ENCODE results near the gene SPATA46. TPM values are rescaled to one million over a fixed set of nuclear protein-coding genes. Genes with fewer than 3 reads are reported as not detected.

The SPATA46 gene
- total and polyA plus RNA-seq, 2 experiments from 2014 or later: not detected

- no peak for TF ChIP-seq ZNF462 (CRISPR knock-in tag; IDR thresholded peaks at IDR 0.05)
These were observed 25.3 kb downstream of the SPATA46 start (continued) for GRCh38 chr1:162351246-162351842.

- DNase-seq (ENCODE audit: low spot score) (no peak), ATAC-seq (no peak)
- Histone ChIP-seq H3K27me3 (ENCODE audit: insufficient read depth) (no peaks in the 10 kb centered on the region), H3K9me2 (ENCODE audit: insufficient read depth) (no peaks in the 10 kb centered on the region), H3K4me2 (no peak overlapping the region), H3K27ac (ENCODE audit: low read depth) (no peak overlapping the region), H3K4me3 (no peak overlapping the region), H3F3A (replicated peaks; ENCODE audit: low read depth) (no peaks in the 10 kb centered on the region), H3K36me3 (ENCODE audit: insufficient read depth) (no peaks in the 10 kb centered on the region), H2AFZ (no peak overlapping the region), H3K79me2 (replicated peaks; ENCODE audit: insufficient read depth) (no peaks in the 10 kb centered on the region), H4K20me1 (replicated peaks; ENCODE audit: insufficient read depth) (no peaks in the 10 kb centered on the region), H3K4me1 (ENCODE audit: insufficient read depth) (peaks cover 9% of the 10 kb centered on the region; the same call in 1 of the 2 replicates)
- Mint-ChIP-seq H3K27me3 (ENCODE audit: insufficient read depth, low read depth, poor library complexity) (peaks cover 6% of the 10 kb centered on the region), H3K4me3 (no peak overlapping the region), H3K27ac (no peak overlapping the region), H3K9me3 (no peaks in the 10 kb centered on the region), H3K36me3 (ENCODE audit: low read depth) (peaks cover 7% of the 10 kb centered on the region; the same call in 2 of the 3 replicates), H3K4me1 (peaks cover 23% of the 10 kb centered on the region)
- no peak for TF ChIP-seq ZNF462 (CRISPR knock-in tag; IDR thresholded peaks at IDR 0.05)
These were observed 26.9 kb downstream of the SPATA46 start for GRCh38 chr1:162349635-162350330.
